IPS-18a (cell line): ENCODE measurements around the gene DNM1L.
A peak's percentile ranks its signal among the peaks of the same experiment; 100 is the strongest.

Source experiments
- H3K27ac ChIP-seq: one replicate; pipeline ENCODE4 v1.5.1; 2013; ENCODE audit warnings: low read length
- H3K27me3 ChIP-seq: one replicate; pipeline ENCODE4 v1.6.1; 2013; ENCODE audit warnings: mild to moderate bottlenecking, low read length; ENCODE audit not compliant: control insufficient read depth, insufficient read depth
- H3K36me3 ChIP-seq: one replicate; pipeline ENCODE4 v1.6.1; 2013; ENCODE audit warnings: low read depth, low read length; ENCODE audit not compliant: control insufficient read depth
- H3K4me1 ChIP-seq: one replicate; pipeline ENCODE4 v1.6.1; 2013; ENCODE audit warnings: low read depth, low read length; ENCODE audit not compliant: control insufficient read depth
- H3K4me3 ChIP-seq: one replicate; pipeline ENCODE4 v1.5.1; 2013; ENCODE audit warnings: low read length
- H3K9ac ChIP-seq: one replicate; pipeline ENCODE4 v1.6.1; 2013; ENCODE audit warnings: mild to moderate bottlenecking, low read length, moderate library complexity
- H3K9me3 ChIP-seq: one replicate; pipeline ENCODE4 v1.6.1; 2013; ENCODE audit warnings: low read depth, low read length; ENCODE audit not compliant: control insufficient read depth

The DNM1L gene

GRCh38 chr12:32734952-32735351, 55.9 kb downstream of the DNM1L start:
- Histone ChIP-seq H3K27me3 (no peaks in the 10 kb centered on the region), H3K4me1 (no peaks in the 10 kb centered on the region), H3K27ac (no peak overlapping the region), H3K4me3 (no peak overlapping the region), H3K9ac (no peak overlapping the region), H3K9me3 (no peaks in the 10 kb centered on the region), H3K36me3 (peaks cover 65% of the 10 kb centered on the region)

- H3K9me3 ChIP-seq = no peaks in the 10 kb centered on the region
- H3K4me1 ChIP-seq = no peaks in the 10 kb centered on the region
- peaks cover 71% of the 10 kb centered on the region for H3K36me3 ChIP-seq
Measured at GRCh38 chr12:32736445-32736844, 57.3 kb downstream of the DNM1L start.

GRCh38 chr12:32737715-32738114, 58.6 kb downstream of the DNM1L start:
- H3K36me3 ChIP-seq = peaks cover 72% of the 10 kb centered on the region

More at GRCh38 chr12:32736445-32736844, 57.3 kb downstream of the DNM1L start:
- Histone ChIP-seq H3K27ac (no peak overlapping the region), H3K27me3 (no peaks in the 10 kb centered on the region), H3K9ac (no peak overlapping the region), H3K4me3 (no peak overlapping the region)

GRCh38 chr12:32739279-32739678, 60.2 kb downstream of the DNM1L start:
- Histone ChIP-seq H3K27ac (no peak overlapping the region), H3K36me3 (peaks cover 73% of the 10 kb centered on the region), H3K27me3 (no peaks in the 10 kb centered on the region), H3K4me1 (no peaks in the 10 kb centered on the region), H3K9ac (no peak overlapping the region), H3K4me3 (no peak overlapping the region), H3K9me3 (no peaks in the 10 kb centered on the region)

More at GRCh38 chr12:32737715-32738114, 58.6 kb downstream of the DNM1L start:
- no peaks in the 10 kb centered on the region for H3K27me3 ChIP-seq
- H3K4me1 ChIP-seq = no peaks in the 10 kb centered on the region
- no peak overlapping the region for H3K9ac ChIP-seq
- H3K27ac ChIP-seq = no peak overlapping the region
- H3K9me3 ChIP-seq = no peaks in the 10 kb centered on the region
- no peak overlapping the region for H3K4me3 ChIP-seq

GRCh38 chr12:32742133-32742532, 63.0 kb downstream of the DNM1L start:
- no peak overlapping the region for H3K9ac ChIP-seq
- H3K4me3 ChIP-seq = no peak overlapping the region
- H3K9me3 ChIP-seq = no peaks in the 10 kb centered on the region
- H3K4me1 ChIP-seq = no peaks in the 10 kb centered on the region
- no peaks in the 10 kb centered on the region for H3K27me3 ChIP-seq
- peaks cover 86% of the 10 kb centered on the region for H3K36me3 ChIP-seq
- H3K27ac ChIP-seq = no peak overlapping the region

- H3K27ac ChIP-seq = no peak overlapping the region
- H3K27me3 ChIP-seq = no peaks in the 10 kb centered on the region
- peaks cover 80% of the 10 kb centered on the region for H3K36me3 ChIP-seq
- H3K9ac ChIP-seq = no peak overlapping the region
- H3K9me3 ChIP-seq = no peaks in the 10 kb centered on the region
- H3K4me1 ChIP-seq = no peaks in the 10 kb centered on the region
- H3K4me3 ChIP-seq = no peak overlapping the region
Measured at GRCh38 chr12:32743264-32743663, 64.2 kb downstream of the DNM1L start.

- Histone ChIP-seq H3K9me3 (no peaks in the 10 kb centered on the region), H3K4me3 (peak overlapping the region; percentile 96), H3K9ac (no peak overlapping the region), H3K4me1 (peaks cover 5% of the 10 kb centered on the region), H3K27me3 (no peaks in the 10 kb centered on the region), H3K36me3 (peaks cover 50% of the 10 kb centered on the region), H3K27ac (no peak overlapping the region)
Measured at GRCh38 chr12:32753605-32754004, 74.5 kb downstream of the DNM1L start.

- Histone ChIP-seq H3K9ac (peak overlapping the region; percentile 99), H3K9me3 (no peaks in the 10 kb centered on the region), H3K4me1 (peaks cover 5% of the 10 kb centered on the region), H3K36me3 (peaks cover 45% of the 10 kb centered on the region), H3K27me3 (no peaks in the 10 kb centered on the region), H3K4me3 (peak overlapping the region; percentile 96), H3K27ac (no peak overlapping the region)
Measured at GRCh38 chr12:32754111-32754510, 75.0 kb downstream of the DNM1L start.

GRCh38 chr12:32755051-32755653, 76.1 kb downstream of the DNM1L start:
- H3K4me1 ChIP-seq = peaks cover 5% of the 10 kb centered on the region
- H3K27me3 ChIP-seq = no peaks in the 10 kb centered on the region
- H3K27ac ChIP-seq = peak overlapping the region; percentile 98
- peak overlapping the region; percentile 96 for H3K4me3 ChIP-seq
- H3K9me3 ChIP-seq = no peaks in the 10 kb centered on the region
- H3K36me3 ChIP-seq = peaks cover 34% of the 10 kb centered on the region
- peak overlapping the region; percentile 99 for H3K9ac ChIP-seq

GRCh38 chr12:32755654-32756475, 76.8 kb downstream of the DNM1L start, which contains the start of gene YARS2:
YARS2 (minus strand) TSS chr12:32755897; CDS start chr12:32755874, 23 bp downstream.
- Histone ChIP-seq H3K9ac (peak within 1 kb of the TSS; percentile 99), H3K36me3 (peaks cover 27% of the 10 kb centered on the region), H3K9me3 (no peaks in the 10 kb centered on the region), H3K27me3 (no peaks in the 10 kb centered on the region), H3K27ac (peak within 1 kb of the TSS; percentile 98), H3K4me1 (peaks cover 5% of the 10 kb centered on the region), H3K4me3 (peak within 1 kb of the TSS; percentile 96)

- H3K9ac ChIP-seq = no peak overlapping the region
- peaks cover 5% of the 10 kb centered on the region for H3K4me1 ChIP-seq
- H3K4me3 ChIP-seq = peak overlapping the region; percentile 96
- H3K27me3 ChIP-seq = no peaks in the 10 kb centered on the region
- H3K27ac ChIP-seq = no peak overlapping the region
- H3K36me3 ChIP-seq = peaks cover 21% of the 10 kb centered on the region
- no peaks in the 10 kb centered on the region for H3K9me3 ChIP-seq
Measured at GRCh38 chr12:32756476-32757066, 77.5 kb downstream of the DNM1L start.
